ENCODE results near the gene NPAS1. TPM values are rescaled to one million over a fixed set of nuclear protein-coding genes. Genes with fewer than 3 reads are reported as not detected.
A peak's percentile ranks its signal among the peaks of the same experiment; 100 is the strongest.
"Not testable (repeated sequence)": the region's sequence is repeated elsewhere in the genome, so short reads cannot be mapped to it uniquely, and the experiment has no call there.

Gene NPAS1
- polyA plus RNA-seq, 1 donor (not counting 4 experiments of a cell fraction or from before 2014, with no cell fraction given), result 0.42 TPM

- TF ChIP-seq EZH2 (IDR thresholded peaks at IDR 0.05; ENCODE audit: low read length), result no peak
- no peak for TF ChIP-seq CTCF (optimal IDR thresholded peaks at IDR 0.05 in 1 of 3, IDR thresholded peaks at IDR 0.05 in 1 of 3, conservative IDR thresholded peaks at IDR 0.05 in 1 of 3; ENCODE audit: extremely low read depth in 1 of 3, insufficient read depth in 2 of 3, low read length in 3 of 3)
- no peaks in the 10 kb centered on the region for H3K27me3 ChIP-seq (ENCODE audit: control insufficient read depth, extremely low read depth, insufficient read depth, low read length)
- H3K9ac ChIP-seq (ENCODE audit: control insufficient read depth, extremely low read depth, insufficient read depth, low read length), result no peak overlapping the region
- dilution Hi-C loops (cut with MboI; ENCODE audit: extremely low pct_ligation_motif_present, low sequenced_read_pairs), result no loop called here
- no peaks in the 10 kb centered on the region for H3K9me3 ChIP-seq (ENCODE audit: control insufficient read depth, low read depth, low read length)
- H3K9me1 ChIP-seq (ENCODE audit: control insufficient read depth, extremely low read depth, insufficient read depth, low read length), result no peaks in the 10 kb centered on the region
- DNase-seq (ENCODE audit: low read depth, low spot score) (no peak), FAIRE-seq (no peak)
- no peak overlapping the region for H3K27ac ChIP-seq (ENCODE audit: control insufficient read depth, insufficient read depth, low read length)
- H4K20me1 ChIP-seq (ENCODE audit: control insufficient read depth, extremely low read depth, insufficient read depth, low read length), result no peaks in the 10 kb centered on the region
- peak overlapping the region; percentile 12 for H3K4me2 ChIP-seq (ENCODE audit: control insufficient read depth, extremely low read depth, insufficient read depth, low read depth, low read length)
- no peak overlapping the region for H2AFZ ChIP-seq (ENCODE audit: control insufficient read depth, low read length)
- no peak overlapping the region for H3K4me3 ChIP-seq (ENCODE audit: control insufficient read depth in 2 of 3, extremely low read depth in 1 of 3, insufficient read depth in 2 of 3, low read depth in 1 of 3, low read length in 3 of 3)
- H3K36me3 ChIP-seq (ENCODE audit: control insufficient read depth in 2 of 2, extremely low read depth in 1 of 2, insufficient read depth in 2 of 2, low read length in 2 of 2), result no peaks in the 10 kb centered on the region
- peaks cover 4% of the 10 kb centered on the region for H3K4me1 ChIP-seq (ENCODE audit: control insufficient read depth, extremely low read depth, insufficient read depth, low read length)
- no peaks in the 10 kb centered on the region for H3K79me2 ChIP-seq (ENCODE audit: control insufficient read depth, insufficient read depth, low read length)
These were observed 29.7 kb downstream of the NPAS1 start for GRCh38 chr19:47049307-47049700.

GRCh38 chr19:47050562-47050961 lies 30.9 kb downstream of the NPAS1 start:
- H3K27me3 ChIP-seq (ENCODE audit: control insufficient read depth, extremely low read depth, insufficient read depth, low read length); H4K20me1 ChIP-seq (ENCODE audit: control insufficient read depth, extremely low read depth, insufficient read depth, low read length); H3K9me3 ChIP-seq (ENCODE audit: control insufficient read depth, low read depth, low read length); H3K36me3 ChIP-seq (ENCODE audit: control insufficient read depth in 2 of 2, extremely low read depth in 1 of 2, insufficient read depth in 2 of 2, low read length in 2 of 2); dilution Hi-C loops (cut with MboI; ENCODE audit: extremely low pct_ligation_motif_present, low sequenced_read_pairs); H3K27ac ChIP-seq (ENCODE audit: control insufficient read depth, insufficient read depth, low read length); H3K9me1 ChIP-seq (ENCODE audit: control insufficient read depth, extremely low read depth, insufficient read depth, low read length); H2AFZ ChIP-seq (ENCODE audit: control insufficient read depth, low read length); H3K9ac ChIP-seq (ENCODE audit: control insufficient read depth, extremely low read depth, insufficient read depth, low read length); DNase-seq (ENCODE audit: low read depth, low spot score); H3K79me2 ChIP-seq (ENCODE audit: control insufficient read depth, insufficient read depth, low read length); H3K4me2 ChIP-seq (ENCODE audit: control insufficient read depth, extremely low read depth, insufficient read depth, low read depth, low read length); H3K4me1 ChIP-seq (ENCODE audit: control insufficient read depth, extremely low read depth, insufficient read depth, low read length); H3K4me3 ChIP-seq (ENCODE audit: control insufficient read depth in 2 of 3, extremely low read depth in 1 of 3, insufficient read depth in 2 of 3, low read depth in 1 of 3, low read length in 3 of 3); FAIRE-seq: not testable (repeated sequence)

GRCh38 chr19:47056411-47056810 lies 36.8 kb downstream of the NPAS1 start:
- no peak for FAIRE-seq
- H3K9me3 ChIP-seq (ENCODE audit: control insufficient read depth, low read depth, low read length), result no peaks in the 10 kb centered on the region
- H3K27me3 ChIP-seq (ENCODE audit: control insufficient read depth, extremely low read depth, insufficient read depth, low read length), result no peaks in the 10 kb centered on the region
- no peak overlapping the region for H3K4me2 ChIP-seq (ENCODE audit: control insufficient read depth, extremely low read depth, insufficient read depth, low read depth, low read length)
- dilution Hi-C loops (cut with MboI; ENCODE audit: extremely low pct_ligation_motif_present, low sequenced_read_pairs), result no loop called here
- no peak overlapping the region for H2AFZ ChIP-seq (ENCODE audit: control insufficient read depth, low read length)
- no peak overlapping the region for H3K27ac ChIP-seq (ENCODE audit: control insufficient read depth, insufficient read depth, low read length)
- no peaks in the 10 kb centered on the region for H3K4me1 ChIP-seq (ENCODE audit: control insufficient read depth, extremely low read depth, insufficient read depth, low read length)
- H3K9ac ChIP-seq (ENCODE audit: control insufficient read depth, extremely low read depth, insufficient read depth, low read length), result no peak overlapping the region
- H3K4me3 ChIP-seq (ENCODE audit: control insufficient read depth in 2 of 3, extremely low read depth in 1 of 3, insufficient read depth in 2 of 3, low read depth in 1 of 3, low read length in 3 of 3), result no peak overlapping the region
- TF ChIP-seq CTCF (optimal IDR thresholded peaks at IDR 0.05 in 1 of 3, IDR thresholded peaks at IDR 0.05 in 1 of 3, conservative IDR thresholded peaks at IDR 0.05 in 1 of 3; ENCODE audit: extremely low read depth in 1 of 3, insufficient read depth in 2 of 3, low read length in 3 of 3) (no peak), EZH2 (IDR thresholded peaks at IDR 0.05; ENCODE audit: low read length) (no peak)
- H3K79me2 ChIP-seq (ENCODE audit: control insufficient read depth, insufficient read depth, low read length), result no peaks in the 10 kb centered on the region
- no peaks in the 10 kb centered on the region for H3K9me1 ChIP-seq (ENCODE audit: control insufficient read depth, extremely low read depth, insufficient read depth, low read length)
- DNase-seq (ENCODE audit: low read depth, low spot score), result no peak
- H3K36me3 ChIP-seq (ENCODE audit: control insufficient read depth in 2 of 2, extremely low read depth in 1 of 2, insufficient read depth in 2 of 2, low read length in 2 of 2), result no peaks in the 10 kb centered on the region
- H4K20me1 ChIP-seq (ENCODE audit: control insufficient read depth, extremely low read depth, insufficient read depth, low read length), result no peaks in the 10 kb centered on the region
